HCT116 (cell line): Measurements from ENCODE around the gene KIAA1671. TPM values are rescaled to one million over a fixed set of nuclear protein-coding genes. Genes with fewer than 3 reads are reported as not detected.
A peak's percentile ranks its signal among the peaks of the same experiment; 100 is the strongest.

Experiments used
- ATAC-seq: fragments of 200-7000 bp; cut with Tn5 transposase; 2 replicates; pipeline ENCODE4 v1.9.1; 2020; ENCODE audit warnings: mild to moderate bottlenecking, moderate library complexity
- BruUV-seq: library from RNA; stranded (reverse); fragments of 400-500 nt; replicated peaks from 2 replicates; lab custom pipeline; 2021; lab: Mats Ljungman, UMichigan
- CTCF ChIA-PET: fragments of 300-600 bp; sonication (Branson Sonifier 250); formaldehyde crosslinking; loops from one replicate; lab custom pipeline; 2021; ENCODE audit warnings: antibody characterized with exemption; lab: Charles Lee
- POLR2A ChIA-PET: fragments of 300-600, 350-600 bp; sonication (Branson Sonifier 250); formaldehyde crosslinking; loops from one replicate; lab custom pipeline; 2021; ENCODE audit warnings: antibody characterized with exemption; lab: Charles Lee
- RAD21 ChIA-PET, 2 experiments: fragments of 300-600 bp; sonication (Branson Sonifier 250); formaldehyde crosslinking; loops; one replicate each; lab custom pipeline; 2023; ENCODE audit warnings: low total read pairs in 2 of 2; ENCODE audit not compliant: uncharacterized antibody in 2 of 2, unreplicated experiment in 2 of 2, low non-redundant PET in 1 of 2; lab: Charles Lee
- DNase-seq: peaks from one replicate; pipeline ENCODE4 v3.0.0-alpha.2; 2010; ENCODE audit warnings: low read depth, low spot score
- H2AFZ ChIP-seq: fragments of 200-600 bp; shearing (Covaris generic), sonication (generic); 2 replicates; pipeline ENCODE4 v1.6.1; 2017; ENCODE audit warnings: low read depth, mixed run types, mixed read lengths, antibody characterized with exemption, low read length; ENCODE audit not compliant: poor library complexity, severe bottlenecking
- H3K27ac ChIP-seq: 2 replicates; pipeline ENCODE4 v1.5.1; 2012; ENCODE audit warnings: low read depth, low read length
- H3K27me3 ChIP-seq: fragments of 200-600 bp; sonication (generic); 2 replicates; pipeline ENCODE4 v1.6.1; 2016; ENCODE audit warnings: mixed run types, low read length, mixed read lengths; ENCODE audit not compliant: insufficient read depth
- H3K36me3 ChIP-seq, 2 experiments: fragments of 200-500 bp in 1 of 2; fragments of 200-600 bp in 1 of 2; sonication (Bioruptor generic) in 1 of 2; sonication (generic) in 1 of 2; 2 replicates each; pipeline versions ENCODE4 v1.5.1 to v1.6.1; 2014 to 2016; ENCODE audit warnings: low read length in 2 of 2, inconsistent platforms in 1 of 2, mixed read lengths in 1 of 2, mixed run types in 1 of 2; ENCODE audit not compliant: insufficient read depth in 2 of 2, control insufficient read depth in 1 of 2
- H3K4me1 ChIP-seq, 2 experiments: fragments of 200-600 bp in 1 of 2; sonication (generic) in 1 of 2; 2 replicates each; pipeline versions ENCODE4 v1.5.1 to v1.6.1; 2012 to 2017; ENCODE audit warnings: low read length in 2 of 2, inconsistent platforms in 1 of 2, mild to moderate bottlenecking in 1 of 2, mixed read lengths in 1 of 2, mixed run types in 1 of 2, moderate library complexity in 1 of 2; ENCODE audit not compliant: insufficient read depth in 2 of 2, control insufficient read depth in 1 of 2
- H3K4me2 ChIP-seq: fragments of 200-600 bp; sonication (generic); 2 replicates; pipeline ENCODE4 v1.6.1; 2017; ENCODE audit warnings: mixed run types, low read length, mixed read lengths
- H3K4me3 ChIP-seq, 2 experiments: fragments of 200-600 bp in 1 of 2; sonication (generic) in 1 of 2; replicated peaks in 1 of 2; 2 replicates each; pipeline ENCODE4 v1.5.1; 2011 to 2016; ENCODE audit warnings: low read length in 2 of 2, control low read depth in 1 of 2, low read depth in 1 of 2, mild to moderate bottlenecking in 1 of 2, mixed read lengths in 1 of 2, mixed run types in 1 of 2
- H3K79me2 ChIP-seq: fragments of 200-600 bp; sonication (generic); 2 replicates; pipeline ENCODE4 v1.6.1; 2017; ENCODE audit warnings: mild to moderate bottlenecking, mixed run types, low read length, moderate library complexity, mixed read lengths; ENCODE audit not compliant: insufficient read depth
- H3K9ac ChIP-seq: fragments of 200-600 bp; sonication (generic); 2 replicates; pipeline ENCODE4 v1.6.1; 2016; ENCODE audit warnings: low read length, mixed read lengths
- H3K9me2 ChIP-seq: fragments of 200-600 bp; sonication (generic), shearing (Covaris generic); 2 replicates; pipeline ENCODE4 v1.6.1; 2017; ENCODE audit warnings: mixed run types, mild to moderate bottlenecking, moderate library complexity; ENCODE audit not compliant: insufficient read depth
- H3K9me3 ChIP-seq, 2 experiments: fragments of 200-500 bp in 1 of 2; fragments of 200-600 bp in 1 of 2; sonication (Bioruptor generic) in 1 of 2; sonication (generic) in 1 of 2; 2 replicates each; pipeline ENCODE4 v1.6.1; 2014 to 2017; ENCODE audit warnings: low read length in 2 of 2, mixed read lengths in 2 of 2, inconsistent platforms in 1 of 2, low read depth in 1 of 2, mild to moderate bottlenecking in 1 of 2, mixed run types in 1 of 2, moderate library complexity in 1 of 2; ENCODE audit not compliant: control insufficient read depth in 1 of 2, insufficient read depth in 1 of 2
- H4K20me1 ChIP-seq: fragments of 200-600 bp; sonication (generic), shearing (Covaris generic); 2 replicates; pipeline ENCODE4 v1.6.1; 2017; ENCODE audit warnings: mixed run types, mild to moderate bottlenecking, moderate library complexity; ENCODE audit not compliant: insufficient read depth
- ATF3 ChIP-seq: IDR thresholded peaks from 2 replicates; pipeline ENCODE4 v1.6.1; 2012
- CBX3 ChIP-seq: IDR thresholded peaks from 2 replicates; pipeline ENCODE4 v1.6.1; 2012; ENCODE audit warnings: low read depth
- CEBPB ChIP-seq: IDR thresholded peaks from 2 replicates; pipeline ENCODE4 v1.6.1; 2012; ENCODE audit warnings: low read depth
- CTCF ChIP-seq, 3 experiments: fragments of 200-600 bp in 1 of 3; sonication (generic) in 1 of 3; IDR thresholded peaks in 2 of 3; conservative IDR thresholded peaks in 1 of 3; 2 replicates each; pipeline ENCODE4 v1.5.1; 2012 to 2017; ENCODE audit warnings: low read depth in 2 of 3, low read length in 2 of 3, antibody characterized with exemption in 1 of 3, borderline replicate concordance in 1 of 3, control low read depth in 1 of 3, mild to moderate bottlenecking in 1 of 3, mixed read lengths in 1 of 3, mixed run types in 1 of 3, moderate library complexity in 1 of 3; ENCODE audit not compliant: insufficient read depth in 1 of 3
- EGR1 ChIP-seq: IDR thresholded peaks from 2 replicates; pipeline ENCODE4 v1.6.1; 2012; ENCODE audit warnings: low read depth
- ELF1 ChIP-seq: IDR thresholded peaks from 2 replicates; pipeline ENCODE4 v1.6.1; 2012; ENCODE audit warnings: low read depth, borderline replicate concordance
- EZH2phosphoT487 ChIP-seq: fragments of 200-600 bp; IDR thresholded peaks from 2 replicates; pipeline ENCODE4 v1.6.1; 2018; ENCODE audit warnings: antibody characterized with exemption, borderline replicate concordance
- FOSL1 ChIP-seq: IDR thresholded peaks from 2 replicates; pipeline ENCODE4 v1.6.1; 2012; ENCODE audit warnings: low read depth
- POLR2A ChIP-seq: IDR thresholded peaks from 2 replicates; pipeline ENCODE4 v1.7.0; 2011; ENCODE audit warnings: borderline replicate concordance; ENCODE audit not compliant: insufficient read depth, insufficient read length; ENCODE audit errors: extremely low read depth
- RAD21 ChIP-seq: IDR thresholded peaks from 2 replicates; pipeline ENCODE4 v1.6.1; 2012; ENCODE audit warnings: low read depth, mild to moderate bottlenecking
- SRF ChIP-seq: IDR thresholded peaks from 2 replicates; pipeline ENCODE4 v1.6.1; 2012; ENCODE audit warnings: low read depth
- ZFX ChIP-seq: fragments of 450-650 bp; IDR thresholded peaks from 2 replicates; pipeline ENCODE4 v1.6.1; 2017
- ZNF274 ChIP-seq: fragments of 200-500 bp; sonication (Bioruptor generic); IDR thresholded peaks from 2 replicates; pipeline ENCODE4 v1.6.1; 2014; ENCODE audit warnings: mild to moderate bottlenecking, low read depth, low read length, inconsistent platforms
- intact Hi-C: fragments of 100-400 bp; cut with micrococcal nuclease; formaldehyde crosslinking; loops from 2 replicates; pipeline ENCODE4 v1.10.0; 2022
- total RNA-seq: library from RNA; stranded (reverse); gene quantifications from one replicate; pipeline ENCODE4 v1.2.1, GENCODE V29; 2021; ENCODE audit not compliant: unreplicated experiment

Gene KIAA1671
- total RNA-seq, 1 experiment from 2014 or later = 36.8 TPM

GRCh38 chr22:25236417-25236816 is 283.9 kb downstream of the KIAA1671 start:
- H3K9me2 ChIP-seq = no peaks in the 10 kb centered on the region
- ChIA-PET CTCF (interaction anchor here (0.8 to 2.4 kb wide), 4 partner anchors 34 to 537 kb away, joined by 3 to 22 read pairs (median 4); no protein-coding TSS in a partner anchor), RAD21 (interaction anchor here in 1 of 2 experiments (0.6 kb wide), 1 partner anchor 225 kb away, joined by 7 read pairs; no protein-coding TSS in a partner anchor), POLR2A (no interaction called here)
- DNase-seq = no peak
- intact Hi-C loops = loop anchor here (1.0 to 5.0 kb wide), 4 partner anchors 97 to 541 kb away; no protein-coding TSS in a partner anchor
- no peaks in the 10 kb centered on the region for H3K36me3 ChIP-seq
- no peaks in the 10 kb centered on the region for H3K79me2 ChIP-seq
- H3K9me3 ChIP-seq = no peaks in the 10 kb centered on the region
- no TSS peak for BruUV-seq
- ATAC-seq = no peak
- no peak overlapping the region for H3K9ac ChIP-seq
- no peaks in the 10 kb centered on the region for H4K20me1 ChIP-seq
- H3K4me2 ChIP-seq = no peak overlapping the region
- no peak overlapping the region for H3K4me3 ChIP-seq
- peaks cover 0 to 4% of the 10 kb centered on the region in 2 experiments; a peak in 1 of 4 replicates for H3K4me1 ChIP-seq
- no peak for TF ChIP-seq ZFX
- TF ChIP-seq ELF1 = no peak
- no peak for TF ChIP-seq POLR2A
- no peak for TF ChIP-seq ZNF274
- no peak for TF ChIP-seq CBX3
- TF ChIP-seq SRF = no peak
- TF ChIP-seq CEBPB = no peak
- no peak for TF ChIP-seq EZH2phosphoT487
- no peak for TF ChIP-seq CTCF (IDR thresholded peaks at IDR 0.05 in 2 of 3, conservative IDR thresholded peaks at IDR 0.05 in 1 of 3; ENCODE audit: borderline replicate concordance in 1 of 3, insufficient read depth in 1 of 3, low read depth in 2 of 3, low read length in 2 of 3)
- no peak for TF ChIP-seq ATF3
- TF ChIP-seq FOSL1 = no peak
- no peak for TF ChIP-seq RAD21
- no peak for TF ChIP-seq EGR1
- TF ChIP-seq, all 23 proteins: peak for 0
- Histone ChIP-seq H3K27me3 (0 out of 2 replicates have a peak, but pooled peaks cover 3% of the 10 kb centered on the region), H2AFZ (peak overlapping the region; percentile 85), H3K27ac (no peak overlapping the region)
